Stimulated activated CD4-positive, alpha-beta T cell treated with anti-CD3 and anti-CD28 coated beads, Interleukin-15, amount 100 ng/mL, for 24 hours (primary cell): ENCODE results near the gene ZMIZ1.

Experiments
- DNase-seq: peaks from one replicate; pipeline ENCODE4 v3.0.0-alpha.2; 2020

The ZMIZ1 gene

GRCh38 chr10:79178614-79179163 is 109.9 kb downstream of the ZMIZ1 start:
- DNase-seq: no peak

DNA sequence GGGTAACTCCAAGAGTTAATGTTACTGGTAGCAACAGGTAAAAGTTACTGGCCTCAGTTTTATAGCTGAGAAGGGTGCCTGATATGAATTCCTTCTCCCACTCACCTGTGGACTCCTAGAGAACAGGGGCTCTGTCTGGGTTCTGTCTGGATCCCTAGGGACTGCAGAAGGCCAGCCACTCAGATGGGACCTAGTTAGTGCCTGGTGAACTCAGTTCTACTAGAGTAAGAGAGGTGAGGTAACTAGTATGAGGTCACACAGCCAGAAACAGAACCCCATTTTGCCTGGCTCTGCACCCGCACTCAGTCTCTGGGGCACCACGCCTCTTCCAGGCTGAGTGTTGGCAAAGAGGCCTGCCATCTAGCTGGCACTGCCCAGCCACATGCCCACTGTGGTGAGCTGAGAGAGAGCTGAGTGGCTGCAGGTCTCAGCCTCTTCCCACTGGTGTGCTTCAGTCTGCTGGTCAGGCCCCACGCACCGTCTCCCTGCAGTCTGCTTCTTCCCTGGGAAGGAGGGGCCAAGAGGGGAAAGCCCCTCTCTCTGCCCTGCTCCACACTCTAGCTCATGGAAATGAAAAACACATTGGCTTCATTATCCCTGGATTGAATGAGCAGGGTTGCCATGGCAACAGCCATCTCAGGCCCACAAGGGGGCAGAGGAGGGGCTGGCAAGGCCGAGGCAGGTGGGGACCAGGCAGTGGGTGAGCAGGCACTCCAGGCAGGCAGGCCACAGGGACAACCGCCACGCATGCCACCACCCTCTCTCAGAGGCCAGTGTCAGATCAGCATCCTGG is 110.6 kb downstream of the ZMIZ1 start:
- no peak for DNase-seq

DNA sequence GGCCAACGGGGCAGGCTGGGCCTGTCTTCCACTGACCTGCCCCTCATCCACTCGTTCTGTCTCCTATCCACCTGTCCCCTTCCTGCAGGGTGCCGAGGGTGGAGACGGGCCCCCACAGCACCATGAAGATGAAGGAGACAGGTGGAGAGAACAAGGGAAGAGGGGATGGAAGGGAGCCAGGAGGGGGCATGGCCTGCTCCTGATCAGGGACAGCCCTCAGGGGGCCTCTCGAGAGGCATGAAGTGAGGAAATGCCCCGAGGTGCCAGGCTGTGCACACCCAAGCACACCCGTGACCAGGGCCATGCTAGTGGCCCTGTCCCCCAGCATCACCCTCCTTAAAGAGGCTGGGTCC is 111.2 kb downstream of the ZMIZ1 start:
- DNase-seq: no peak

DNA sequence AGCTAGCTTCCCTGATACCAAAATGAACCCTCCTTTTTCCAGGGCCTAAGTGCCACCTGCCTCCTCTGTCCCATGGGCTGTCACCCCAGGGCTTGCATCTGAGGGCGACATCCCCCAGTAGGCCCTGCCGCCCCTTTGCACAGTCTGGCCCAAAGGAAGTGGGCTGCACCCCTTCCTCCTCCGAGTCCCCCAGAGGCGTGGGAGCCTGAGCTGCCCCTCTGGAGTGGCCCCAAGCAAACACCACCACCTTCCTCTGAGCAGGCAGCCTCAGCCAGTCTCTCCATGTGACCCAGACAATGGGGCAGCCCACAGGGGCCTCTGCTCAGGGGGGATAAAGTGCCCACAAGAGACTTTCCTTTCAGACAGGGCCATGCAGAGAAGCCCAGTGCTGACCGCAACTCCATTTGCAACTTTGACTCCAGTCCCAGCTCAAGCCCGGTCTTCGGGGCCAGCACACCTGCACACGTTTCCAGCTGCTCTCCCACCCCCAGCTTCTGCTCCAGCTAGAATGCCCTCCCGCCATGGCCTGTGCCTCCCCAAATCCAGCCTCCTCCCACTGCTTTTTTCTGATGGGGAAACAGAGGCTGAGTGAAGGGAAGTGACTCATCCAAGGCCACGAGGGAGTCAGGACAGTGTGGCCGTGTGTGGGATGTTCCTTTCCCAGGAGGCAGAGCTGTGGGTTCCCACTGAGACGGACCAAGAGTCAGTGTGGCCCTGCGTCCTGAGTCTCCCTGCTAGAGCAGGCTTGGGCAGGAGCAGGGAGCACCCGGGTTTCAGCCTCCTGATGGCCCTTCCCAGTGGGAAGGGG is 111.9 kb downstream of the ZMIZ1 start:
- DNase-seq: no peak

- no peak for DNase-seq
These were observed 112.5 kb downstream of the ZMIZ1 start for GRCh38 chr10:79181227-79181626.

- no peak for DNase-seq
These were observed 113.1 kb downstream of the ZMIZ1 start for GRCh38 chr10:79181698-79182521.

GRCh38 chr10:79182781-79183467 is 114.2 kb downstream of the ZMIZ1 start:
- DNase-seq: no peak

DNA sequence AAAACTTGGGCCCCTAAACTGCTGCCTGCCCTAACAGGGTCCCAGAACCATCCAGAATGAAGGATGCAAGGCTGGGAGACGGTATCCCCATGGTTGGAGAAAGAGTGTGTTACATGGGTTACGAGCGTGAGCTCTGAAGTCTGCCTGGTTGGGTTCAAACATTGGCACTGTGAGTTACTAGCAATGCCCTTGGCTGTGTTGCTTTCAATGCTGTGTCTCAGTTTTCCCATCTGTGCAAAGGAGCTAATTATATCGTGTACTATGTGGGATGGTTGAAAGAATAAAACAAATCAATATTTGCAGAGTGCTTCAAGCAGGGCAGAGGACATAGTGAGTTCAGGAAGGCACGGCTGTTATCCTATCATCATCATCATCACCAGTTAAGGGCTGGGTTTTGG is 114.7 kb downstream of the ZMIZ1 start:
- DNase-seq: no peak

- DNase-seq: no peak
These were observed 115.4 kb downstream of the ZMIZ1 start for GRCh38 chr10:79184145-79184625.

- no peak for DNase-seq
These were observed 115.9 kb downstream of the ZMIZ1 start for GRCh38 chr10:79184657-79185056.

DNA sequence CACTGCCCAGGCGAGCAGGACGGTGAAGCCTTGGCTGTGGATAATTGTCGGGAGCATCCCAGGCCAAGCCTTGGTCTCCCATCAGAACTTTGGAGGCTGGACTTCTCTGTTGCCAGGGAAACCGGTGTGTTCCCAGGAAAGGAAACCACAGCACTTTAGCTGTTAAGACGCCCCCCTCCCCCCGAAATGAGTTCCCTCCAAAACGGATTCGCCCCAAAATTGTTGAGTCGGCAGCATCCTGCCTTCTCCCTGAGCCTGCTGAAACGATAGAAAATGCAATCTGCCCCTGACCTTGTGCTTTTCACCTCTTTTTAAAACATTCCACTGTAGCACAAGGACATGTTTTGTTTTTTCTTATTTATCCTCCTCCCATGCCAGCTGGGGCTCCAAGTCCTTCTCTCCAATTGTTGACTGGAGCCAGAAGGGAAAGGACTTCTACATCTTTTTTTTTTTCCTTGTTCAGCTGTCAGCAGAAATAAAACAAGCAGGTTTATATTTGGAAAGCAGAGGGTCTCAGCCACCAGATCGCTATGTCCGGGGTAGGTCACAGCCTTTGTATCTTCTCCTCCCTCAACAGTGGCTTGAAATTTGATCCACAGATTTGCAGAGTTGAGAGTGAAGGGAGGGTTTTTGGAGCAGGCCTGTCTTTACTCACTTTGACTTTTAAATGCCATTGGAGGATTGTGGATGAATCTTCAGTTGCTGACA is 116.5 kb downstream of the ZMIZ1 start:
- no peak for DNase-seq

DNA sequence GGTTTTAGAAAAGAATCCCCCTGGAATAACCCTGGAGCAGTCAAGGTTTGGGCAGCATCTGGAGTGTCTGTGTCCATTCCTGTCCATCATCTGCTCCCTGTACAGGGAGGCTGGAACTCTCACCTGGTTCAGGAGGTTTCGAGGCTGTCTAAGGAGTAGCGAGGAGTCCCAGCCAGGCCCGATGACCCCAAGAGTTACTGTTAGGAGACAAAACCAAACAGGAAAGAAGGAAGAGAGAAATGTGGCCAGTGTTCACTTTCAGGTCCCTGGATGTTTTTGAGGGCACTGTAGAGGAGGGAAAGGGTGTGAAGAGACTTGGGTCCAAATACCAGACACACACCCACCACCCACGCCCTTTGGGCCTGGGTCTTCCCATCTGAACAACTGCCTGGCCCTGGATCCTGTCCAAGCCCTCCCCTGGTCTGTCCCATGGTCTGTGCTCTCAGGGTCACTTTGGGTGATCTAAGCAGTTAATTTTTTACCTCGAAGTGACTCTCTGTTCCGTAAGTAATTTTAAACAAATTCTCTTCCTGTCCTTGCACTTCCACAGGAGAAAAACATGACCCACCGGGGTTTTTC is 117.1 kb downstream of the ZMIZ1 start:
- no peak for DNase-seq

GRCh38 chr10:79186486-79187120 is 117.8 kb downstream of the ZMIZ1 start:
- no peak for DNase-seq

- DNase-seq: no peak
These were observed 118.6 kb downstream of the ZMIZ1 start for GRCh38 chr10:79187121-79187940.

GRCh38 chr10:79188154-79188965 is 119.6 kb downstream of the ZMIZ1 start:
- no peak for DNase-seq

GRCh38 chr10:79189181-79189580 is 120.4 kb downstream of the ZMIZ1 start:
- no peak for DNase-seq

DNA sequence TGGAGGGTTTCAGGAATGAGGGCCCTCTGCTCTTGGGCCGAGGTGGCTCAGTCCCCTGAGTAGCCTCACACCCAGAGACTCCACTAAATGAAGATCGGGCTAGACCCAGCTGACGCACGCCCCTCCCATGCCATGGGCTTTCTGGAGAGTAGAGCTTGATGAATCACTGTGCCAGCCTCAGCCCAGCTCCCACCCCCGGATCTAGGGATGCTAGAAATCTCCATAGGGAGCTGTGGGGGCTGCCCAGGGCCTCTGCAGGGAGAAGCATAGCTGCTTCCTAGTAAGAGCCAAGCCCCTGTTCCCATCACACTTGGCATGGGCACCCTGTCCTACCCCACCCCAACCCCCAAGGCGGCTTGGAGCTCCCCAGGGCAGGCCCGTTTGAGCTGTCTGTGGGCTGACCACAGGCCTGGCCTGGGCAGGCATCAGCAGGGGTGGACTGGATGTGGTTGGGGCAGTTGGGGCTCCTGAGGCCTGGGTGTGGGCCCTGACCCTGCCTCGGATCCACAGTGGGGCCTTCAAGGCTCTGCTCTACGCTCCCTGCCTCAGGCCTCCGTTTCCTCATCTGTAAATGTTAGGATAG is 121.2 kb downstream of the ZMIZ1 start:
- no peak for DNase-seq

DNA sequence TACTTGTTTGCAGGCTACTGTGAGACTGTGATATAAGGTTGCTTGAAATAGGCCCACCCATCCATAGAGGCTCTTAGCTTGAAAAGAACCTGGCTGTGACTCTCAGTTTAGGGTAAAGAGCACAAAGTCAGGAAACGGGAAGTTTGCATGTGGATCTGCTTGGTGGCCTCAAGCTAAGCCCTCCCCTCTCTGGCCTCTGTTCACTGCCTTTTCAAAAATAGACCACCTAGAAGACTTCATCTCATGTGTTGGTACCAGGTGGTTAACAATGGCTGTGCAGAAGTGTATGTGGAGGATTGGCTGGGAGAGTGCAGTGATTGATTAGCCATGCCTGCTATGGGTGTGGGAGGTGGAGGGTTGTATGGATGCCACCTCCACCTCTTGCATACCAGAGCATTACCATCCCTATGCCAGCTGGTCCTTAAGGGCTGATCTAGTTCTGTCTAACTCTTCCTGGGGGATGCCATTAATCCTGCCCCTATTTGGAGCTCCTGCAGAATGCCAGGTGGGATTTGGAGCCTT is 122.0 kb downstream of the ZMIZ1 start:
- DNase-seq: no peak
